NB4 (cell line): Measurements from ENCODE around the gene CCDC71.

ENCODE experiments used
- POLR2A ChIP-seq: IDR thresholded peaks from 2 replicates; pipeline ENCODE4 v1.6.1; 2011; ENCODE audit warnings: mild to moderate bottlenecking; ENCODE audit not compliant: insufficient read length; ENCODE audit errors: extremely low read depth
- TF ChIP-seq, protein P1 (sequence below): IDR thresholded peaks from one replicate; pipeline ENCODE4 v1.5.1; 2012; ENCODE audit warnings: low read depth, low read length

DNA sequence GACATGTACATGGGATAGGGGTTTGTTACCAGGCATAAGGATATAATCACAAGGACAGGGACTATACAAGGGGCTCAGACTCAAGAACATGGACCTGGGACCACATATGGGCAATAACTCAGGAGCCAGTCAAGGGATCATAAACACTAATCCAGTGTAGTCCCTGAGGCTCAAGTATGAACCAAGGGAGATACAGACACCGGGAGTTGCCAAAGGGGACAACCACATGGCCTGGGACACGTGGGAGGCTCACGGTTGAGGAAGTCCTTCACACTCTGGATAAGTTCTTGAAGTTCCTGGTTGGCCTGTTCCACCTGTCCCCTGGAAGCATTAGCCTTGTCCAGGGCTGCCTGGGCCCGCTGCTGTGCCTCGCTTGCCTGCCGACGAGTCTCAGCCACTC lies 43.7 kb downstream of the CCDC71 start:
- TF ChIP-seq, protein P1, sequence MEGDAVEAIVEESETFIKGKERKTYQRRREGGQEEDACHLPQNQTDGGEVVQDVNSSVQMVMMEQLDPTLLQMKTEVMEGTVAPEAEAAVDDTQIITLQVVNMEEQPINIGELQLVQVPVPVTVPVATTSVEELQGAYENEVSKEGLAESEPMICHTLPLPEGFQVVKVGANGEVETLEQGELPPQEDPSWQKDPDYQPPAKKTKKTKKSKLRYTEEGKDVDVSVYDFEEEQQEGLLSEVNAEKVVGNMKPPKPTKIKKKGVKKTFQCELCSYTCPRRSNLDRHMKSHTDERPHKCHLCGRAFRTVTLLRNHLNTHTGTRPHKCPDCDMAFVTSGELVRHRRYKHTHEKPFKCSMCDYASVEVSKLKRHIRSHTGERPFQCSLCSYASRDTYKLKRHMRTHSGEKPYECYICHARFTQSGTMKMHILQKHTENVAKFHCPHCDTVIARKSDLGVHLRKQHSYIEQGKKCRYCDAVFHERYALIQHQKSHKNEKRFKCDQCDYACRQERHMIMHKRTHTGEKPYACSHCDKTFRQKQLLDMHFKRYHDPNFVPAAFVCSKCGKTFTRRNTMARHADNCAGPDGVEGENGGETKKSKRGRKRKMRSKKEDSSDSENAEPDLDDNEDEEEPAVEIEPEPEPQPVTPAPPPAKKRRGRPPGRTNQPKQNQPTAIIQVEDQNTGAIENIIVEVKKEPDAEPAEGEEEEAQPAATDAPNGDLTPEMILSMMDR: no peak
- no peak for TF ChIP-seq POLR2A
